GM19025 (cell line): ENCODE data around the gene CXCL16.

ENCODE experiments used
- ATAC-seq: cut with Tn5 transposase; IDR thresholded peaks from one replicate; pipeline ENCODE4 v1.9.1; 2021; ENCODE audit warnings: mild to moderate bottlenecking, low read depth, moderate library complexity; ENCODE audit not compliant: unreplicated experiment

Gene CXCL16, protein sequence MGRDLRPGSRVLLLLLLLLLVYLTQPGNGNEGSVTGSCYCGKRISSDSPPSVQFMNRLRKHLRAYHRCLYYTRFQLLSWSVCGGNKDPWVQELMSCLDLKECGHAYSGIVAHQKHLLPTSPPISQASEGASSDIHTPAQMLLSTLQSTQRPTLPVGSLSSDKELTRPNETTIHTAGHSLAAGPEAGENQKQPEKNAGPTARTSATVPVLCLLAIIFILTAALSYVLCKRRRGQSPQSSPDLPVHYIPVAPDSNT

DNA sequence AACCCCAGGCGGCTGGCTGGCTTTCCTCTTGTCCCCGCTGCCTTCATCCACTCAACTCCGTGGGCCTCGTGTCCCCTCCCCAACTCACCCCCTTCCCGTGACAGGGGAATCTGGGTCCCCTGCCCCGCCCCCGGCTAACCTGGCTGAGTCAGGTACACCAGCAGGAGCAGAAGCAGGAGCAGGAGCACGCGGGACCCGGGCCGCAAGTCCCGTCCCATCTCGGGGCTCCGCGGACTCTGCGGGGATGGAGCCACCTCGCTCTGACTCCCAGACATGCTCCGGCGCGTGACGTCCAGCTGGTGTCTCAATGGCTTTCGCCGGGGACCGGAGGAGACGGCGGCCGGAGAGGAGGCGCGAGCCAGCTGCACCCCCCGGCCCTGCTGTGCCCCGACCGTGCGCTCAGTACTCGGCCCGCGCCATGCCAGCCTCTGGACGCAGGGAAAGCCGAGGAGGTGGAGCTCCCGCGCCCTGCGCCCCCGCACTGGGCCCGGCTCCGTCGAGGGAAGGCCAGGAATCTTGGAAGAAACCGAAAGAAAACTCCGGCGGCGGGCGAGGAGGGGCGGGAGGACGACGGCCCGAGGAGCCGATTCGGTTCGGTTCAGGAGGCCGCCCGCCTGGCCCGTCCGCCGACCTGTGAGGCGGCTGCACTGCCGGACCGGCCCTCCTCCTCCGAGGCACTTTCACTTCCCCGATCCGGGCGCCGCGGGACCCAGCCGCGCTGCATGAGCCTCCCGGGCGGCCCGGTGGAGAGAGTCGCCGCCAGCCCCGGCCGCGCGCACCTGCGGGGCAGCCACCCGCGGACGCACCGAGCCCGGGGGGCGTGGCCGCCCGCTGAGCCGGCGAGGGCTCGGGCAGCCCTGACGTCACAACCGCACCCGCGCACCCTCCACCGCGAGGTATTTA, at the start of gene CXCL16, which contains the start of gene ZMYND15:
Gene CXCL16, minus strand, starts transcription at position 807 of the 903 bp plus-strand sequence. Its CDS starts 589 bp downstream, at position 218.
Gene ZMYND15, plus strand, starts transcription at position 712 of the 903 bp plus-strand sequence. CDS start 716 bp downstream, outside the sequence.
- ATAC-seq: no peak

DNA sequence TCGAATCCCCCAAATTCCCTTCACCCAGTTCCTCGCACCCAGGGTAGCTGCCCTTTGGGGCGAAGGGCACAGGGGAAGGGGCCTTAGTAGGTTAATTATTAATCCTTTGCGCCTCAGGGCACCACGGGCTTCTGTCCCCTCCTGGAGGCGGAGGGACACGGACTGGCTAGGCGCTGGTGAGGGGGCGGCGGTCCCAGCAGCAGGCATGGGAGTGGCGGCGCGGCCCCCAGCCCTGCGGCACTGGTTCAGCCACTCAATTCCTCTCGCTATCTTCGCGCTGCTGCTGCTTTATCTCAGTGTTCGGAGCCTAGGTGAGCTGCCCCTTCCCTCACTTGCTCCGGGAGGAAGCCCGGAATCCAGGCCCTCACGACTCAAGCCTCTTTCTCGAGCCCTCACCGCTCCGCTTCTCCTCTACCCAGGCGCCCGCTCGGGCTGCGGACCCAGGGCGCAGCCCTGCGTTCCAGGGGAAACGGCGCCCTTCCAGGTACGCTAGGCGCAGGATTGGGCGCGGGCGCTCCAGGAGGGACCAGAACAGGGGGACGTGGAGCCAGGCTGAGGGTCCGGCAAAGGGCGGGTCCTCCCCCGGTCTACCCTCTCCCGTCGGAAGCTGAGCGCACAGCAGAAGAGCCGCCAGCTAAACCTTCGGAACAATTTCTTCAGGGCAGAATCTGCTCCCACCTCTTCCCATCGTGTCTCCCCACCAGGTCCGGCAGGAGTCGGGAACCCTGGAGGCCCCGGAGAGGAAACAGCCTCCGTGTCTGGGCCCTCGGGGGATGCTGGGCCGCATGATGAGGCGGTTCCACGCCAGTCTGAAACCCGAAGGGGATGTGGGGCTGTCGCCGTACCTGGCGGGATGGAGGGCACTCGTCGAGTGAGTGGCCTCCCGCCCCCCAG, 49.3 kb upstream of the CXCL16 start, which contains the start of gene GLTPD2:
Gene GLTPD2, plus strand, starts transcription at position 158 of the 894 bp plus-strand sequence. Its CDS starts 48 bp downstream, at position 206.
- no peak for ATAC-seq

DNA sequence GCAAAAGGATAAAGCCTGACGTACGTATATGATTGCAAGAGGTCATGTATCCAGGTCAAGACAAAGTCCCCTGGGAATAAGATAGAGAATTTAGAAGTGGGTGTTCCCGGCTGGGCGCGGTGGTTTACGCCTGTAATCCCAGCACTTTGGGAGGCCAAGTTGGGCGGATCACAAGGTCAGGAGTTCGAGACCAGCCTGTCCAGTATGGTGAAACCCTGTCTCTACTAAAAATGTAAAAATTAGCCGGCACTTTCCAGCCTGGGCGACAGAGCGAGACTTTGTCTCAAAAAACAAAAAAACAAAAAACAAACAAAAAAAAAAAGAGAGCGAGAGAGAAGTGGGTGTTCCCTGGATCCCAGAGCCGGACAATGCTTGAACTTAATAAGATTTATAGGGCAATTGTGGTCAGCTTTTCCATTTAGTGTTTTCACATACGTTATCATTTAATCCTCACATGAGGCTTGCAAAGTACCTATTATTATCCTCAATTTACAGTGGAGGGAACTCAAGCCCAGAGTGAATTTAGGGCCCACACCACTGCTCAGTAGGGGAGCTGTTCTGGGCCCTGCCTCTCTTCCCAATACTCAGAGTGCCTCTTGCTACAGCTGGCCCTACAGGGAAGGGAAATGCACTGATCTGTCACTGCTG, 48.6 kb upstream of the CXCL16 start:
- ATAC-seq: no peak

DNA sequence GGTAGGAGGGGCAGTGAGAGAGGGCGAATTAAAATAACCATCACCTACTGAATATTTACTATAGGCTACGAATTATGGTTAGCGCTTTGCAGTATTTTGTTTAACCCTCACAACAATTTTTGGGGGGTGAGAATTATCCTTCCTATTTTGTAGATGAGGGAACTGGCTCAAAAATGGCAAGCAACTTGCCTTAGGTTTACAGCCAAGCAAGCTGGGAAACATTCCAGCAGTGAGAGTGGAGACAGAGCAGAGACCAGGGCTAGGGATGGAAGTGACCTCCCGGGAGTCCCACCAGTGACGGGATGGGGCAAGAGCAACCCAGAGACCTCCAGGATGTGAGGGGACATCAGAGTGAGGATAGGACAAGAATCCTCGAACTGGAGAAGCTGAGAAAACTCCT, 46.8 kb upstream of the CXCL16 start:
- no peak for ATAC-seq

DNA sequence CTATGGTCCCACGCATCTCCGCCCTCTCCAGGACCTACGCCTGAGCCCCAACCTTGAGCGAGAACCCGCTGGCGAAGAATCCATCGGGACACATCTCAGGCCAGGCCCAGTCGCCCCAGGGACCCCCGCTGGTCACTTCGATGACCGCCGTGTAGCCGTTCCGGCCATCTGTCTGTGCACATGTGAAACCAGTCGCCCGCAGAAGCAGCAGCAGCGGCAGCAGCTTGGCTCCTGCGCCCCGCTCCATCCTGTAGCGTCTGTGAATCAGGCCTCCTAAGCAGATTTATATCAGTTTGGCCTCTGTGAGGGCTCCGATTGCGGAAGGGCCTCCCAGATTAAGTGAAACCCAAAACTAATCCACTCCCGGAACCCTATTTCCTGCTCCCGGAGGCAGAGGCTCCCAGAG, 46.4 kb upstream of the CXCL16 start, which contains the start of gene VMO1:
Gene VMO1, minus strand, starts transcription at position 259 of the 406 bp plus-strand sequence. Its CDS starts 12 bp downstream, at position 247.
- ATAC-seq: no peak

DNA sequence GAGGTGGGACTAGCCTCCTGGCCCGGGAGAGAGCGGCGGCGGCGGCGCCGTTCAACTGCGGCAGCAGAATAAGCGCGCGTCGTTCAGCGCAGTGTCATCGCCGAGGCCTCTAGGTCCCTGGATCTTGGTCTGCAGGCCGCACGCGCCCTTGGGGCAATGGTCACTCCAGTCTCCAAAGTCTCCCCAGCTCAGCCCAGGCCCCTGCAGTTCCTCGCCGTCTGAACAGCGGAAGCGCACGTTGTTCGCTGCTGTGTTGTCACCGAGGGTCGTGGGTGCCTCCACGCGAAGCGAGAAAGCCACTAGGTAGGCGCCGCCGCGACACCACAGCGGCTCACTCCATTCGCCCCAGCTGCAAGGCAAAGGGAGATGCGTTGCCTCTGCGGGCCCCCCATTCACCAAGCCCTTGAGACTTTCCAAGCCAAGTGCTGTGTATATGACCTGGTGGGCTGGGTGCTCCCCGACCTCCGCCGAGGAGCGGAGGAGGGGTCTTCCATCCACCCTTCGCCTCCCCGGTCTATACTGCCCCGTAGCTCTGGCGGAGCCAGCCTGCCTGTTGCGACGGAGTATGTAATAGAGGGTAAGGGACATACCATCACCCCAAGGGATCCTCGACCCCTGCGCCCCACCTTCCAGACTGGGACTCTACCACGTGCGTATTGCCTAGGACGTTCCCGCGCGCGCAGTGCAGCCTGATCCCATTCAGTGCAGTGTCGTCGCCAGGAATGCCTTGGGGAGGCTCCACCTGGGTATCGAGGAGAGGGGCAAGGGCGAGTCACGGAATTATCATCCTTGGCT, 45.8 kb upstream of the CXCL16 start:
- no peak for ATAC-seq

DNA sequence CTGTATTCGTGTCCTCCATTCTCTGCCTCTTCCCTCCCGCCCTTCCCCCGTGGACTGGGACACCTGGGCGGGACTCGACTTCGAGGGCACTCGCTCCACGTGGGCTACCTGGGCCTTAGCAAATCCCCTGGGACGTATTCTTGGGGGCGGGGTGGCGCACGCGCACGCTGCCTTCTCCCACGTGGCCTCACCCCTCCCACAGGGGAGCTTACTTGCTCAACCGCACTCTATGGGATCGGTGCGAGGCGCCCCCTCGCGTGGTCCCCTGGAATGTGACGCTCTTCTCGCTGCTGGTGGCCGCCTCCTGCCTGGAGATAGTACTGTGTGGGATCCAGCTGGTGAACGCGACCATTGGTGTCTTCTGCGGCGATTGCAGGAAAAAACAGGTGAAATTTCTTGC, 42.9 kb upstream of the CXCL16 start:
- no peak for ATAC-seq

DNA sequence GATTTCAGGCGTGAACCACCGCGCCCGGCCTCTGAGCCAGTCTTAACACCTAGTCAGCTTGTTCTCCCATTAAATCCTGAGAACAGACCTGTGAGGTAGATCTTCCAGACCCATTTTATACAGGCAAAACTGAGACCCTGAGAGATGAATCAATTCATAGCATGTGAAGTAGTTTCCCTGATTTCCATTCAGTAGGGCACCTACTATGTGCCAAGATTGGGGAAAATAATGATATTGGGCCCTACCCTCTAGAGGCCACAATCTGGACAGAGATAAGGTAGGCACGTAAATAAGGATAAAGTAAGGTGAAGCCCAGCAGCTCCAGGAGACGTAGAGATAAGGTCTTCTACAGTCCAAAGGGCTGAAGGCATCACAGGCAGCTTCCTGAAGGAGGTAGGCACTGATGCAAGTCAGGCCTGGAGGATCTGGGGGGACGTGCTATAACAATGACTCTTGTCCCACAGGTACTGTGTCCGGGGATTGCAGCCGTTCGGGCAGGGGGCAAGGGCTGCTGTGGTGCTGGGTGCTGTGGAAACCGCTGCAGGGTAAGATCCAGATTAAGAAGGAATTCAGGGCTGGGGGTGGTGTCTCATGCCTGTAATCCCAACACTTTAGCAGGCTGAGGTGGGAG, 40.7 kb upstream of the CXCL16 start:
- no peak for ATAC-seq

DNA sequence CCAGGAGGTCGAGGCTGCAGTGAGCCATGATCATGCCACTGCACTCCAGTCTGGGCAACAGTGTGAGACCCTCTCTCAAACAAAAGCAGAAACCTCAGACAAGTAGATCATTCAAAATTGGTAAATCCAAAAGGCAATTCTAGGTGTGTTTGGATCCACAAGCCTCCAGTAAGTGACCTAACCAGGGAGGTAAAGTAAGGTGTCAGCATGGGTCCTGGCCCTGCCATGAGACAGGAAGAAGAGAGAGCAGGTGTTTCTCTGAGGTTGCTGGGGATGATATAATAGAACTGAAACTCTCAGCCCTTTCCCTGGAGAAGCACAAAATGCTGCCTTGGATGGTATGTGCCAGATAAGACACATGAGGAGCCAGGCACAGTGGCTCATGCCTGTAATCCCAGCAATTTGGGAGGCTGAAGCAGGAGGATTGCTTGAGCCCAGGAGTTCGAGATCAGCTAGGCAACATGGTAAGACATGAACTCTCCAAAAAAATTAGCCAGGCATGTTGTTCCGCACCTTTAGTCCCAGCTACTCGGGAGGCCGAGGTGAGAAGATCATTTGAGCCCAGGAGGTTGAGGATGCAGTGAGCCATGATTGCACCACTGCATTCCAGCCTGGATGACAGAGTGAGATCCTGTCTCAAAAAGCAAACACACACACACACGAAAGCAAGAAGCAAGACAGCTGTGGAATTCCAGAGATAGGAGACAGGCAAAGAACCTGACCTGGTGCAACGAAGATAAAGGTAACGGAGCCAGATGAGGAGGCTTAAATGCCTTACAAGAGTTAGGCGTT, 38.4 kb upstream of the CXCL16 start:
- ATAC-seq: no peak

DNA sequence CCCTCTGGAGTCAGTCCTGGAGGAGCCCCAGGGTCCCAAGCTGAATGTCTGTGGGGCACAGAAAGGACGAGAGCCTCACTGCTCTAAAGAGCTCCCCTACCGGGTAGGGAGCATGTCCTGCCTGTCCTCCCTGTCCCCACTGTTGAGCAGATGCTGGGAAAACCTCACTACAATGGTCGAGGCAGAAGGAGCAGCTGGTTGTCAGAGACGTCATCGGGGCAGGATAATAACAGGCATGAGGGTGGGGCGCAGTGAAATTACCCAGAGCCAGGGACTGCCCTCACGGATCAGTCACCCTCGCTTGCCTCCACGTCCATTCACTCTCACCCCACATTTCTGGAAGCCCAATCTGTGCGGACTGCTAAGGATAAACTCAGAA, 32.5 kb upstream of the CXCL16 start:
- no peak for ATAC-seq

DNA sequence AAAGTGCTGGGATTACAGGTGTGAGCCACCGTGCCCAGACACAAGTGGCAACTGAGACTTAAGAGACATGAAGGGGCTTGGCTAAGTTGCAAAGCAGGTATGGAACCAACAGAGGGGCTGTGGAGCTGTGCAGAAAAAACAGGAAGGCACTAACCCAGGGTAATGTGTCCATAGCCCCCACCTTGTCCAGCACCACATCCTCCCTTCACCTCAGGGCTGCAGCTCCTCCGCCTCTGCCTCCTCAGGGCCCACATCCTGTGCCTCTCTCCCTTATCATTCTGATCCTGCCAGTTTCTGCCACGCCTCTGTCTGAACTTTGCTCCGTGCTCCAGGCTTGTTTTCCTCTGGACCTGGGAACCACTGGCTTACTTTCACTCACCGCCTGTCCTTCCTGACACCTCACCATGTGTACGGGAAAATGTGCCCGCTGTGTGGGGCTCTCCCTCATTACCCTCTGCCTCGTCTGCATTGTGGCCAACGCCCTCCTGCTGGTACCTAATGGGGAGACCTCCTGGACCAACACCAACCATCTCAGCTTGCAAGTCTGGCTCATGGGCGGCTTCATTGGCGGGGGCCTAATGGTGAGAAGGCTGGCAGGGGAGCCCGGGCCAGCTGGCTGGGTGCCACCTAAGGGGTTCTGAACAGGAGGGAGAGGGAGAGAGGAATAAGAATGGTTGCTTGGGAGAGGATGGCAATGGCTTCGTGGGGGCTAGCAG, 31.9 kb upstream of the CXCL16 start, which contains the start of gene TM4SF5:
Gene TM4SF5, plus strand, starts transcription at position 368 of the 716 bp plus-strand sequence. Its CDS starts 37 bp downstream, at position 405.
- no peak for ATAC-seq

DNA sequence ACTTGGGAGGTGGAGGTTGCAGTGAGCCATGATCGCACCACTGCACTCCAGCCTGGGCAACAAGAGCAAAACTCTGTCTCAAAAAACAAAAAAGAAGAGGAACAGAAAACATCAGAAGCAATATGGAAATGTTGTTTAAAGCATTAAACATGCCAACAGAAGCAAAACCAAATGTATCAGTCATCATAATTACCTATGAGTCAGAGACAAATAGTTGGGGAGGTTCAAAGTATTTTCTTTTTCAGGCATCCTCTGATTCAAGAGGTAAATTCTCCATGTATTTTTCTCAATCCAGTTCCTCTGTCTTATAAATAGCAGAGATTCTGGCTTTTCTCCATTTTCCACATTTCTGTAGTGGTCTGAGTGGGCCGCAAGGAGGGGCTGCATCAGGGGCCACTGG, 29.9 kb upstream of the CXCL16 start:
- ATAC-seq: no peak

DNA sequence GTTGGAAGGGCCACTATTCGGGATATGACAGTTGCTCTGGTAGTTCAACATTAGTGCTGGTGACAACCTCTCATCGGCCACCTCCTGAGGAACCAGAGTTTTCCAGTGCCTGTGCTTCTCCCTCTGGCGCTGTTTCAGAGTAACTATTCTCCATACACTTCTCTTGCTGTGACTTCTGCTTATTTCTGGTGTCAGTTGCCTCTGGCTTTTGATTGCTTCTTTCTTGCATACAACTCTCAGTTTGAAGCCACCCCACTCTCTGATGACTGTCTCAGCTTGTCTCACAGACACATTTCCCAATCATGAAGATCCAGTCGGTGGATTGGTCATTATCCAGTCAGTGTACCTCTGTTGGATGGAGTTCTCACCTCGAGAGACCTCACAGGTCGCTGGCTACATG, 28.6 kb upstream of the CXCL16 start:
- ATAC-seq: no peak

DNA sequence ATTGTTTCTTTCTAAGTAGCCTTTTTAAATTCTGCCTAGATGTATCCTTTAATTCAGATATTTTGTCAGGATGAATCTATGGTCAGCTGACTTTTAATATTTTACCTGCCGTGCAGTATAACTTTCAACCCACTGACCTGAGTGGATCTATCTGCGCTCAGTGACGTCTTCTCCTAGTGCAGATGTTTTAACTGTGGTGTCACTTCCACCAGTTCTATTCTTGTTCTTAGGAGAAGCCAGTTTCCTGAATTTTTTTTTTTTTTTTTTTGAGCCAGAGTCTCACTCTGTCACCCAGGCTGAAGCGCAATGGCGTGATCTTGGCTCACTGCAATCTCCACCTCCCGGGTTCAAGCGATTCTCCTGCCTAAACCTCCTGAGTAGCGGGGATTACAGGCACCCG, 27.0 kb upstream of the CXCL16 start:
- no peak for ATAC-seq

DNA sequence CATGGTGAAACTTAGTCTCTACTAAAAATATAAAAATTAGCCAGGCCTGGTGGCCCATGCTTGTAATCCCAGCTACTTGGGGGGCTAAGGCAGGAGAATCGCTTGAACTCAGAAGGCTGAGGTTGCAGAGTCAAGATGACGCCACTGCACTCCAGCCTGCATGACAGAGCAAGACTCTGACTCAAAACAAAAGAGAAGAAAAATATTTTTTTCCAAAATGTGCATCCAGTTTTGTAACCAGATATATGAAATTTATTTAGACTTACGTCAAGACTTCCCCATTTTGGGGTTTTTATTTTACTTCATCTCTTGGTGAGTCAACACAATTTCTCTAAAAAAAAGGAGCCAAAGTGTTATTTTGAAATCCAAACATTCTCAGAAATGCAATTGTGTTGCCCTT, 26.5 kb upstream of the CXCL16 start:
- no peak for ATAC-seq

DNA sequence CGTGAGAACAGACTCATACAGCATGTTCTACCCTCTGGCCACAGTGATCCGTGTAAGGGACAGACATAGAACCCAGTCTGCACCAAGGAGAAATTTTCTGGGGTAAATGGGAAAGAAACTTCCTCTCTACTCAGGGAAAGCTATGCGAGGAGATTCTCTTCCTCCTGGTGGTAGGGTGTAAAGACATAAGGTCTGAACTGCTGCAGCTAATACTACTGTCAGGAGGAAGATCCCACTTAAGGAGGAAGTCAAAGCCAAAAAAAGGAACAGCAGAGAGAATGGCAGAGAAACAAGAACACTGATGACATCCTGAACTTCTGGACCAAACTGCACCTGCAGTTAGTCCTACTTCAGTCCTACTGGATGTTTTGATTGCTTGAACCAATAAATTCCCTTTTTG, 24.9 kb upstream of the CXCL16 start:
- no peak for ATAC-seq

DNA sequence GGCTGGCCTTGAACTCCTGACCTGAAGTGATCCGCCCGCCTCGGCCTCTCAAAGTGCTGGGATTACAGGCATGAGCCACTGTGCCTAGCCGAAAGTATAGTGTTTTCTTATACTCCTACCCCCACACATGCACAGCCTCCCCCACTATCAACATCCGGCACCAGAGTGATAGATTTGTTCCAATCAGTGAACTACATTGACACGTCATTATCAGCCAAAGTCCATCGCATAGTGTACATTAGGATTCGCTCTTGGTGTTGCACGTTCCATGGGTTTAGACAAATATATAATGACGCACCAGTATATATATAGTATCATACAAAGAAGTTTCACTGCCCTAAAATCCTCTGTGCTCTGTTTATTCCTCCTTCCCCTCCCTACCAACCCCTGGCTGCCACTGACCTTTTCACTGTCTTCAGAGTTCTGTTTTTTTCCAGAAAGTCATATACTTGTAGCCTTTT, 20.1 kb upstream of the CXCL16 start:
- ATAC-seq: no peak
